Chondrocyte (in vitro differentiated cells): ENCODE results near the gene TBC1D4. TPM values are rescaled to one million over a fixed set of nuclear protein-coding genes. Genes with fewer than 3 reads are reported as not detected.

Experiments used
- DNase-seq: peaks from one replicate; pipeline ENCODE4 v3.0.0; 2021; ENCODE audit warnings: mixed read lengths, low spot score
- H3K27ac Mint-ChIP-seq: one replicate; pipeline ENCODE4 v1.8.0; 2021; ENCODE audit warnings: mild to moderate bottlenecking, moderate library complexity, mixed read lengths; ENCODE audit not compliant: unreplicated experiment
- H3K27me3 Mint-ChIP-seq: 2 replicates; pipeline ENCODE4 v1.8.0; 2021; ENCODE audit warnings: low read depth, mixed read lengths
- H3K36me3 Mint-ChIP-seq: 2 replicates; pipeline ENCODE4 v1.8.0; 2021; ENCODE audit warnings: low read depth, mixed read lengths
- H3K4me1 Mint-ChIP-seq: 2 replicates; pipeline ENCODE4 v1.8.0; 2021; ENCODE audit warnings: low read depth, mild to moderate bottlenecking, mixed read lengths
- H3K4me3 Mint-ChIP-seq: one replicate; pipeline ENCODE4 v1.8.0; 2021; ENCODE audit warnings: mild to moderate bottlenecking, moderate library complexity, mixed read lengths; ENCODE audit not compliant: unreplicated experiment
- H3K9me3 Mint-ChIP-seq: 2 replicates; pipeline ENCODE4 v1.8.0; 2021; ENCODE audit warnings: low read depth, mixed read lengths
- total RNA-seq: library from RNA; stranded (reverse); gene quantifications from 3 replicates; pipeline ENCODE4 v1.2.1, GENCODE V29; 2021
- TF ChIP-seq, protein P1 (sequence below): fragments of 200-600 bp; sonication (generic); IDR thresholded peaks from 2 replicates; pipeline ENCODE4 v1.5.0; 2021; ENCODE audit warnings: antibody characterized with exemption, mild to moderate bottlenecking, moderate library complexity

The TBC1D4 gene
- total RNA-seq, 1 donor from 2014 or later: 5.7 TPM

DNA sequence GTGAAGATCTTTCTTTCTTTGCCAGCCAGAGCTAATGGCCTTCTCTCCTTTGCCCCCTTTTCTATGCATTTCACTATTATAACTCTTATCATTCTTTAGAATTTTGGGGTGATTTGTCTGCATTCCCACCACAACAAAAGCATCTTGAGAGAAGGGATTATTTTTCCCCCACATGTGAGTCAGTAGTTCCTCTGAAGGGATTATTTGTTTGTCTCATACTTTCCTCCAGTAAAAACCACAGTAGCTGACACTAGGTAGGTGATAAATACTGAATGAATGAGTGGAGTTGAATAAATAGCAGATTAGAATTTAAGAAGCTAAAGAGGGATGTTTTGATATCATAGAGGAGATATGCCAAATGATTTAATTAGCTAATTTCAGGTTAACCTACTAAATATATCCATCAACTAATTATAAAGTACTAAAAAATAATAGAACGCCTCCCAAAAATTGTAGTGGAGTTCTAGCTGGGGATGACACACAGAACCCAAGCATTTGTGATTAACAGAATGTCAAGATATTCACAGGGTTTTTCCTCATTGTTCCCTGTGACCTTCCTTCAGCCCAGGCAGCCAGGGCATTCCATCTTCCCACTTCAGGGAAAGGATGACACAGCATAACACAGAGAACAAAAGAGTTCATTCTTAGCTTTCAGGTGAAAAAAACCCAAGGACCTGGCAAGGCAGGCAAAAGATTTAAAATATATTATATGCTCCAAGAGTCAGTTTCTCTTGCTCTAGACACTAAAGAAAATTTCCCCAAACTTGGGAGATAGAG is 3.5 kb upstream of the TBC1D4 start:
- Mint-ChIP-seq H3K27me3 (no peaks in the 10 kb centered on the region), H3K36me3 (no peaks in the 10 kb centered on the region), H3K27ac (no peak overlapping the region), H3K4me3 (no peak overlapping the region), H3K4me1 (peaks cover 28% of the 10 kb centered on the region), H3K9me3 (no peaks in the 10 kb centered on the region)
- no peak for DNase-seq
- TF ChIP-seq, protein P1, sequence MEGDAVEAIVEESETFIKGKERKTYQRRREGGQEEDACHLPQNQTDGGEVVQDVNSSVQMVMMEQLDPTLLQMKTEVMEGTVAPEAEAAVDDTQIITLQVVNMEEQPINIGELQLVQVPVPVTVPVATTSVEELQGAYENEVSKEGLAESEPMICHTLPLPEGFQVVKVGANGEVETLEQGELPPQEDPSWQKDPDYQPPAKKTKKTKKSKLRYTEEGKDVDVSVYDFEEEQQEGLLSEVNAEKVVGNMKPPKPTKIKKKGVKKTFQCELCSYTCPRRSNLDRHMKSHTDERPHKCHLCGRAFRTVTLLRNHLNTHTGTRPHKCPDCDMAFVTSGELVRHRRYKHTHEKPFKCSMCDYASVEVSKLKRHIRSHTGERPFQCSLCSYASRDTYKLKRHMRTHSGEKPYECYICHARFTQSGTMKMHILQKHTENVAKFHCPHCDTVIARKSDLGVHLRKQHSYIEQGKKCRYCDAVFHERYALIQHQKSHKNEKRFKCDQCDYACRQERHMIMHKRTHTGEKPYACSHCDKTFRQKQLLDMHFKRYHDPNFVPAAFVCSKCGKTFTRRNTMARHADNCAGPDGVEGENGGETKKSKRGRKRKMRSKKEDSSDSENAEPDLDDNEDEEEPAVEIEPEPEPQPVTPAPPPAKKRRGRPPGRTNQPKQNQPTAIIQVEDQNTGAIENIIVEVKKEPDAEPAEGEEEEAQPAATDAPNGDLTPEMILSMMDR: no peak

DNA sequence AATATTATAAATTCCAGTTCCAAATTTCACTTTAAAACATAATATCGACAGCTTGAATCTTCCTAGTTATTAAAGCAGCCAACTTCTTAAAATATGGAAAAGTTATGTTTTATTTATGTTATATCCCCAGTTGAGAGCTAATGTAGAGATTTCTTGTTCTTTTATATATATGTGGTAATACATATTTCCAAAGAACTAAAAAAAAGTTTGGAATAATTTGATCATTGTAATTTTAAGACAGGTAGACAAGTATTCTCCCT is 781 bp upstream of the TBC1D4 start:
- no peaks in the 10 kb centered on the region for H3K9me3 Mint-ChIP-seq
- H3K4me1 Mint-ChIP-seq: peaks cover 23% of the 10 kb centered on the region
- TF ChIP-seq, protein P1: peak; percentile 40
- H3K4me3 Mint-ChIP-seq: peak overlapping the region; percentile 98
- no peaks in the 10 kb centered on the region for H3K27me3 Mint-ChIP-seq
- no peaks in the 10 kb centered on the region for H3K36me3 Mint-ChIP-seq
- H3K27ac Mint-ChIP-seq: peak overlapping the region; percentile 88
- DNase-seq: no peak

DNA sequence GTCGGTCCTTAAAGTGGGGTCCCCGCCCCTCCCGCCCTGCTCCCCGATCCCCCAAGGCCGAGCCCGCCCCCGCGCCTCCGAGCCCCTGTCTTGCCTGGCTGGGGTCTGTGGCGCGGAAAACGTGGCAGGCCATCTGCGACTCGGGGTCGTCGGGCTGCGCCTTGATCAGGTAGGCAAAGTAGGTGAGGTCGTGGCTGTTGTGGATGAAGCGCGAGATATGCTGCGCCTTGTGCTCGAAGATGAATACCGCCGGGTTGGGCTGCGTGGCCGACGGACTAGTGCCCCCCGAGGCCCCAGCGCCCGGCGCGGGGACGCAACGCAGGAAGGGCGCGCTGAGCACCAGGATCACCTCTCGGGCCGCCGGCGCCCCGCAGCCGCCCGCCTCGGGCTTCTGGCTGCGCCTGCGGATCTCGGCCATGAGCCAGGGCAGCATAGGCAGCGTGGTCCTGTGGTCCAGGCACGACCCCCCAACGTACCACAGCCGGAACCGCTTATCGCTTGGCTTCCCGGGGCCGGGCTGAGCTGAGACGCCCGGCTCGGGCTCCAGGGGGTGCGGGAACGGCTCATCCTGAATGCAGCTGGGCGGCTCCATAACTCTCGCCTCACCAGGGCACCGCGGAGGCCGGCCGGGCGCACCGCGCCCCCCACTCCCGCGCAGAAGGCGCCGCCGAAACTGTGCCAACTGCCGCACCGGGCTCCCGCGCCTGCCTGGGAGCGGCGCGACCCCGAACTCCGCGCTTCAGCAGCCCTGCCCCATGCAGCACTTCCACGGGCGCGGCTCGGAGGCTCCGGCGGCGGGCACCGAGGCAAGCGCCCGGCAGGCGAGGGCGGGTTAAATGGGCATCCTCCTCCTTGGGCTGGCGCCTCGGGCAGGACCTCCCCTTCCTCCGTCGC is 546 bp downstream of the TBC1D4 start:
- TF ChIP-seq, protein P1: no peak
- H3K36me3 Mint-ChIP-seq: no peaks in the 10 kb centered on the region
- no peak for DNase-seq
- H3K27me3 Mint-ChIP-seq: no peaks in the 10 kb centered on the region
- peaks cover 23% of the 10 kb centered on the region for H3K4me1 Mint-ChIP-seq
- H3K27ac Mint-ChIP-seq: no peak overlapping the region
- H3K9me3 Mint-ChIP-seq: no peaks in the 10 kb centered on the region
- H3K4me3 Mint-ChIP-seq: peak overlapping the region; percentile 98

DNA sequence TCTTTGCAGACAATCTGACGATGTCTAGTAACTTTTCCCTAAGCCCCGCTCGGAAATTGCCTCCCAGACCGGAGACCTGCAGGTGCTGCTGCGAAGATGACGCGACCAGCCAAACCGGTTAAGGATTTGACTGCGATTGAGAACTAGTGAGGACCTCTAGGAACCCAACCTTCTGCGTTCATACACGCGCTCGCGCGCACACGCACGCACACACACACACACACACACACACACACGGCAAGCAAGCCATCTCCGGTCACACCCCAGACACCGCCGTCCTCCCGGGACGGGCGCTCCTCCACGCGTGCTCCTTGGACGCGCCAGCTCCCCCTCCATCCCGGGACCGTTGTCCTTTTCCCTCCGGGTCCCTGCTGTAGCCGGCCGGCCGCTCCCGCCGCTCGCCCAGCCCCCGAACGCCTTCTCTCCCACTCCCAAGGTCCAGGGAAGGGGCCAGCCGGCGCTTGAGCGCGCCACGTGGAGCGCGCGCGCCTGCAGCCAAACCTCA is 1.2 kb downstream of the TBC1D4 start:
- Mint-ChIP-seq H3K36me3 (no peaks in the 10 kb centered on the region), H3K4me1 (peaks cover 19% of the 10 kb centered on the region), H3K4me3 (peak overlapping the region; percentile 98), H3K9me3 (no peaks in the 10 kb centered on the region), H3K27me3 (no peaks in the 10 kb centered on the region), H3K27ac (peak overlapping the region; percentile 32)
- TF ChIP-seq, protein P1: no peak
- no peak for DNase-seq

DNA sequence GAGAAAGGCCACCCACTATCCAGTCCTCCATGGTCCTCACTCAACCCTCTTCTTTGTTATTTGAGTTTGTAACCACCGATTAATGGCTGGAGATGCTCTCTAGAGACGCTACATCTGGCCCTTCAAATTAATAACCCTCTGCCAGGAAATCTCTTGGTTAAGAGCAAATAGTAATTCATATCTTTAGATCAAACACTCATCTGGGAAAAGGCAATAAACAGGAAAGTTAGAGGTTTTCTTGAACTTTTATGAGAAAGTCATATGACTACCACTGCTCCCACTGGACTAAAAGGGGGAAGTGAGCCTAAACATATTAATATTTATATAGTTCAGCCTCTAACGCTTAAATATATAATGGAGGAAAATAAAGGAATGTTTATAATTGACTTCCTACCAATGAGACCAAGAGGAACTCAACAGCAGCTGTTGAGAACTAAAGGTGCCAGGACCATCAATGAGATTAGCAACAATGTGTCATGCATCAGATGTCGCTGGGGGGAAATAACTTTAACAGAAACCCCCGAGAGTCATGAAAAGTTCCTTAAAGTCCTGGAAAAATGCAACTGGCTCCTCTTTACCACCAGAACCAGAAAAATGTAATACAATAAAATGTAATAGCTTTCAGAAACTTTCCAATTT is 2.7 kb downstream of the TBC1D4 start:
- H3K36me3 Mint-ChIP-seq: no peaks in the 10 kb centered on the region
- no peak overlapping the region for H3K4me3 Mint-ChIP-seq
- no peaks in the 10 kb centered on the region for H3K9me3 Mint-ChIP-seq
- no peak overlapping the region for H3K27ac Mint-ChIP-seq
- TF ChIP-seq, protein P1: no peak
- DNase-seq: no peak
- peaks cover 12% of the 10 kb centered on the region for H3K4me1 Mint-ChIP-seq
- H3K27me3 Mint-ChIP-seq: no peaks in the 10 kb centered on the region
